NB4 (cell line): ENCODE results near the gene SMC1B.

Experiments used
- DNase-seq: peaks from one replicate; pipeline ENCODE4 v3.0.0; 2010; ENCODE audit warnings: low read depth
- H3K4me3 ChIP-seq: one replicate; pipeline ENCODE4 v1.5.1; 2011; ENCODE audit warnings: mild to moderate bottlenecking, low read depth, low read length, moderate library complexity
- MYC ChIP-seq: IDR thresholded peaks from 2 replicates; pipeline ENCODE4 v1.6.1; 2011; ENCODE audit warnings: low read depth, low read length
- POLR2A ChIP-seq: IDR thresholded peaks from 2 replicates; pipeline ENCODE4 v1.6.1; 2011; ENCODE audit warnings: mild to moderate bottlenecking; ENCODE audit not compliant: insufficient read length; ENCODE audit errors: extremely low read depth
- TF ChIP-seq, protein P1 (sequence below): IDR thresholded peaks from one replicate; pipeline ENCODE4 v1.5.1; 2012; ENCODE audit warnings: low read depth, low read length
- TF ChIP-seq, protein P2 (sequence below): IDR thresholded peaks from 2 replicates; pipeline ENCODE4 v1.6.1; 2011; ENCODE audit warnings: low read depth, low read length

SMC1B gene

DNA sequence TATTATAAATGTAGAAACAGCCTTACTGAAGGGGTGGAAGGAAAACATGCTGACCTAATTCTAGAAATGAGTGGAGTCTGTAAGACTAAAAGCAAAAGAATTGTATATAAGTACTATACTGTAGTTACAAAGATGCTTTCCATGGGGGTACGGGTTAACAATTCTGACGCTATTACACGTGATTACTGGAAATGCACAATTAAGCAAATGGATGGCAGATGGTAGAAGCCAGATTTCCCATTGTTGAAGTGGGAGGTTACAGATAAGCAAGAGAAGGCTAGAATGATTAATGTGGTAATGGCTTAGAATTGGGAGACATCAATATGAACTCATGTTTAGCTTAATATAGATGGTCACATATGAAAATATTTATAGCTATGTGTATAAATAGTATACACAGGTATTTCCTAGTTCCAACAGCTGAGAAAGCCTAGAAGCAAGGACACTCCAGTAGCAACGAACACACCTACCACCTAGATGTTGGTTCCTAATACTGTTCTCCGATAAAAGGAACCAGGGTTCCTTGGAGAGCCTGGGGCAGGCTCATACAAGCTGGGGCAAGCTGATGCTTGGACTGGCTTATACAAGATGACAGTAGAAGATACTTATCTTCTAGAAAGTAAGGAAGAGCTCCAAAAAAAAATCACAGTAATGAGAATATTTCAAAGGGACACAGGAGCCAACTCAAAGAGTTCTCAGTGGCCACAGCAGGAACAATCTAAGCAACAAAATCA lies 13.5 kb downstream of the SMC1B start:
- no peak for DNase-seq
- TF ChIP-seq MYC (no peak), POLR2A (no peak)
- TF ChIP-seq, protein P1, sequence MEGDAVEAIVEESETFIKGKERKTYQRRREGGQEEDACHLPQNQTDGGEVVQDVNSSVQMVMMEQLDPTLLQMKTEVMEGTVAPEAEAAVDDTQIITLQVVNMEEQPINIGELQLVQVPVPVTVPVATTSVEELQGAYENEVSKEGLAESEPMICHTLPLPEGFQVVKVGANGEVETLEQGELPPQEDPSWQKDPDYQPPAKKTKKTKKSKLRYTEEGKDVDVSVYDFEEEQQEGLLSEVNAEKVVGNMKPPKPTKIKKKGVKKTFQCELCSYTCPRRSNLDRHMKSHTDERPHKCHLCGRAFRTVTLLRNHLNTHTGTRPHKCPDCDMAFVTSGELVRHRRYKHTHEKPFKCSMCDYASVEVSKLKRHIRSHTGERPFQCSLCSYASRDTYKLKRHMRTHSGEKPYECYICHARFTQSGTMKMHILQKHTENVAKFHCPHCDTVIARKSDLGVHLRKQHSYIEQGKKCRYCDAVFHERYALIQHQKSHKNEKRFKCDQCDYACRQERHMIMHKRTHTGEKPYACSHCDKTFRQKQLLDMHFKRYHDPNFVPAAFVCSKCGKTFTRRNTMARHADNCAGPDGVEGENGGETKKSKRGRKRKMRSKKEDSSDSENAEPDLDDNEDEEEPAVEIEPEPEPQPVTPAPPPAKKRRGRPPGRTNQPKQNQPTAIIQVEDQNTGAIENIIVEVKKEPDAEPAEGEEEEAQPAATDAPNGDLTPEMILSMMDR = no peak
- TF ChIP-seq, protein P2, sequence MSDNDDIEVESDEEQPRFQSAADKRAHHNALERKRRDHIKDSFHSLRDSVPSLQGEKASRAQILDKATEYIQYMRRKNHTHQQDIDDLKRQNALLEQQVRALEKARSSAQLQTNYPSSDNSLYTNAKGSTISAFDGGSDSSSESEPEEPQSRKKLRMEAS = no peak
- H3K4me3 ChIP-seq = no peak overlapping the region

DNA sequence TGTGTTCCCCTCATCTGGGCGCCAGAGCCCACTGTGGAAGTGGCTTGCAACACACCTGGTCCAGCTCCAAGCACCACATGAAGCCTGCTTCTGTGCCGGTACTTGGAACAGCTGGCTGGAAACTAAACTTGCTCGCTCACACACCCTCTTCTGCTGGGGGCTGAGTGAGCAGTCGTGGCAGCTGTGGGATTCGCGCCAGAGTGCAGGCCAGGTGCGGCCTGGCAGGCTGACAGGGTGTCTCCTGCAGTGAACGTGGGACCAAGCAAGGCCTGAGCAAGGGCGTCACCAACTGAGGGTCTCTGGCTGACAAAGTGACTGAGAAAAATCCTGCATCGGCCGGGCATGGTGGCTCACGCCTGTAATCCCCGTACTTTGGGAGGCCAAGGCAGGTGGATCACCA lies 15.2 kb downstream of the SMC1B start:
- TF ChIP-seq POLR2A (no peak), MYC (no peak)
- TF ChIP-seq, protein P1 = no peak
- TF ChIP-seq, protein P2 = no peak

DNA sequence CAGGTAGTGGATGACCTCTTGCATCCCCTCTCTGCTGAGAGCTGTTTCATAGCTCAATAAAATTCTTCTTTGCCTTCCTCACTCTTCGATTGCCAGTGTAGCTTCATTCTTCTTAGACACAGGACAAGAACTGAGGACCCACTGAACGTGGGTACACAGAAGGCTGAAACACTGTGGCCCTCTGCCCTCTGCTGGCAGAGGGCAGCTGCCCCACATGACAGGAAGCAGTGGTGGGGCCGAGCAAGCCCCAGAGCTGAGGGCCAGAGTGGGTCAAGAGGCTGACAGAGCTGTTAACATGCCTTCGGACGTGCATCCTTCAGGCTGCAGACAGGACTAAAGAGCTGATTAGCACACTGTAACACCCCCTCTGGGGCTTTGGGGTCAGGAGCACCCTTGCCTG lies 15.6 kb downstream of the SMC1B start:
- DNase-seq = no peak

More for the DNA sequence above, 15.2 kb downstream of the SMC1B start:
- no peak overlapping the region for H3K4me3 ChIP-seq
- DNase-seq = no peak

DNA sequence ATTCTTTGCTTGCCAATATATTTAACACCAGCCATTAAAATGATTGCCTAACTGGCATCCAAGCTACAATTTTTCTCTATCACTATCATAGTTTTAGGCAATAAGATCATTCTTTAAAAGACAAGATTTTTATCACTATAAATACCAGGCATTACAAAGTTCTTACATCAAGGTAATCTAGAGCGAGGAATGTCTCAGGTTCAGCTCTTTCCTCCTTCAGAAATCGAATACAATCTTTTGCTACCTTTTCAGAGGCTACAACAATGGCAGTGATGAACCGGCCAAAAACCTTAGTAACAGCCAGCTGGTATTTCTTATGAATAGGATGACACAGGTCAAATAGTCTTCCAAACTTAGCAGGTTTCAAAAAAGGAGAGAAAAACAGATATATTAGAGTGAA lies 23.9 kb downstream of the SMC1B start:
- H3K4me3 ChIP-seq = no peak overlapping the region
- DNase-seq = no peak
- TF ChIP-seq, protein P2 = no peak
- TF ChIP-seq, protein P1 = no peak
- TF ChIP-seq POLR2A (no peak), MYC (no peak)

More for the DNA sequence above, 15.6 kb downstream of the SMC1B start:
- TF ChIP-seq, protein P2 = no peak
- TF ChIP-seq, protein P1 = no peak
- TF ChIP-seq POLR2A (no peak), MYC (no peak)
- no peak overlapping the region for H3K4me3 ChIP-seq

DNA sequence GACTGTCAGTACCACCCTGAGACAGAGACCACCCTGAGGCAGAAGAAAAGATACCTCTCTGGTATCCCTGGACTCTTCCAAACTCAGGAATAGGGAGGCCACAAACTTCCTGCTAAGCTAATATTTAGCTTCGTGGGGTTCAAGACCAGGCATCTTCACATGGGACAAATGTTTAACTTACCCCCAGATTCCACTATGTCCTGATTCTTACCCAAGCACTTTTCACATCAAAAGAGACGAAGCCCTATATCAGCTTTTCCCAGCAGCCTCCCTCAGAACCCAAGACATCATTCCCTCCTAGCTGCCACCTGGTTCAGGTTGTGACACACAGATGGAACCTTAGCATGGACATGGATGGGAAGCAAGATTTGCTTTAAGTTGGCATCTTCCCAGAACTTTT lies 32.1 kb downstream of the SMC1B start:
- DNase-seq = no peak
- no peak overlapping the region for H3K4me3 ChIP-seq
- TF ChIP-seq, protein P1 = no peak
- no peak for TF ChIP-seq MYC
- no peak for TF ChIP-seq POLR2A
- TF ChIP-seq, protein P2 = no peak

DNA sequence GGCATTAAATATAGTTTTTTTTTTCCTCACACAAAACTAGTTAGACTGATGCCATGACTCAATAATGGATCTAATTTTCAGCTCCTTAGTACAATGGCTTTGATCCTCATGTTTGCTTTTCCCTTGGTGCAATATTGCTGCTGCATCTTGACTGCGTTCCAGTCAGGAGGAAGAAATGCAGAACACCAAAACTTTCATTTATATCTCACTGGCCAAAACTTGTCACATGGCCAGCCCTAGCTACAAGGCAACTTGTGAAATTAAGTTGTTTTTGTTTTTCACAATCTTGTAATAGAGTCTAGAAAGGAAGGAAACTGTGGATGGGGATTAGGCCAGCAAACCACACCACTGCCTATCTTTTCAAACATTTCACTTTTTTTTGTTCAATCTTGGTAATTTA lies 36.7 kb downstream of the SMC1B start:
- TF ChIP-seq, protein P1 = no peak
- TF ChIP-seq MYC (no peak), POLR2A (no peak)
- TF ChIP-seq, protein P2 = no peak
- no peak overlapping the region for H3K4me3 ChIP-seq
- no peak for DNase-seq
